Liver (tissue), 9 donors: Measurements from ENCODE around the gene DARS1. TPM values are rescaled to one million over a fixed set of nuclear protein-coding genes. Genes with fewer than 3 reads are reported as not detected.

Experiments used
- DNase-seq: peaks from one replicate; pipeline ENCODE4 v3.0.0-alpha.2; 2017; ENCODE audit warnings: low spot score
- H3K27ac ChIP-seq, 2 donors: one replicate each; pipeline ENCODE4 v1.7.0; 2013; ENCODE audit warnings: inconsistent platforms in 2 of 2, low read length in 2 of 2, control low read depth in 1 of 2, low read depth in 1 of 2, mild to moderate bottlenecking in 1 of 2
- H3K27me3 ChIP-seq, 4 donors: one replicate each; pipeline versions ENCODE4 v1.6.1 to v1.7.0; 2013; ENCODE audit warnings: low read length in 3 of 4, inconsistent platforms in 1 of 4, mild to moderate bottlenecking in 1 of 4, moderate library complexity in 1 of 4; ENCODE audit not compliant: control insufficient read depth in 4 of 4, insufficient read depth in 4 of 4
- H3K36me3 ChIP-seq, 4 donors: one replicate each; pipeline versions ENCODE4 v1.6.1 to v1.7.0; 2013; ENCODE audit warnings: low read length in 3 of 4, mild to moderate bottlenecking in 3 of 4, low read depth in 1 of 4, moderate library complexity in 1 of 4; ENCODE audit not compliant: control insufficient read depth in 4 of 4, insufficient read depth in 3 of 4
- H3K4me1 ChIP-seq, 4 donors: one replicate each; pipeline versions ENCODE4 v1.6.1 to v1.7.0; 2013; ENCODE audit warnings: low read length in 3 of 4, mild to moderate bottlenecking in 3 of 4, moderate library complexity in 1 of 4; ENCODE audit not compliant: control insufficient read depth in 4 of 4, insufficient read depth in 4 of 4
- H3K4me3 ChIP-seq, 3 donors: one replicate each; pipeline versions ENCODE4 v1.6.1 to v1.7.0; 2013; ENCODE audit warnings: low read length in 3 of 3, control low read depth in 1 of 3, low read depth in 1 of 3, mild to moderate bottlenecking in 1 of 3
- H3K9ac ChIP-seq, 2 donors: one replicate each; pipeline ENCODE4 v1.7.0; 2013; ENCODE audit warnings: low read length in 2 of 2, mild to moderate bottlenecking in 2 of 2, moderate library complexity in 2 of 2, control low read depth in 1 of 2, low read depth in 1 of 2
- H3K9me3 ChIP-seq, 4 donors: one replicate each; pipeline versions ENCODE4 v1.6.1 to v1.7.0; 2013; ENCODE audit warnings: low read length in 3 of 4; ENCODE audit not compliant: control insufficient read depth in 4 of 4
- EGR1 ChIP-seq, 2 donors: IDR thresholded peaks; 2 replicates each; pipeline ENCODE4 v1.6.1; 2016 to 2018; ENCODE audit warnings: antibody characterized with exemption in 2 of 2, low read depth in 2 of 2
- FOXA1 ChIP-seq: IDR thresholded peaks from 2 replicates; pipeline ENCODE4 v1.6.1; 2016; ENCODE audit warnings: antibody characterized with exemption
- FOXA2 ChIP-seq: IDR thresholded peaks from 2 replicates; pipeline ENCODE4 v1.6.1; 2016; ENCODE audit warnings: antibody characterized with exemption
- GABPA ChIP-seq, 2 donors: IDR thresholded peaks in 1 of 2; conservative IDR thresholded peaks in 1 of 2; 2 replicates each; pipeline ENCODE4 v1.6.1; 2016; ENCODE audit warnings: antibody characterized with exemption in 2 of 2, mild to moderate bottlenecking in 1 of 2, moderate library complexity in 1 of 2
- HNF4A ChIP-seq, 2 donors: conservative IDR thresholded peaks; 2 replicates each; pipeline ENCODE4 v1.6.1; 2016; ENCODE audit warnings: antibody characterized with exemption in 2 of 2, mild to moderate bottlenecking in 2 of 2
- JUND ChIP-seq, 2 donors: IDR thresholded peaks; 2 replicates each; pipeline ENCODE4 v1.6.1; 2016; ENCODE audit warnings: antibody characterized with exemption in 2 of 2
- NR2F2 ChIP-seq: IDR thresholded peaks from 2 replicates; pipeline ENCODE4 v1.6.1; 2016; ENCODE audit warnings: antibody characterized with exemption
- RAD21 ChIP-seq, 2 donors: IDR thresholded peaks; 2 replicates each; pipeline ENCODE4 v1.6.1; 2016; ENCODE audit warnings: antibody characterized with exemption in 2 of 2, mild to moderate bottlenecking in 2 of 2
- RXRA ChIP-seq, 2 donors: IDR thresholded peaks; 2 replicates each; pipeline ENCODE4 v1.6.1; 2017 to 2018; ENCODE audit warnings: antibody characterized with exemption in 2 of 2, mild to moderate bottlenecking in 1 of 2
- SP1 ChIP-seq: IDR thresholded peaks from 2 replicates; pipeline ENCODE4 v1.6.1; 2018; ENCODE audit warnings: antibody characterized with exemption, mild to moderate bottlenecking
- TAF1 ChIP-seq: conservative IDR thresholded peaks from 2 replicates; pipeline ENCODE4 v1.6.1; 2016; ENCODE audit warnings: antibody characterized with exemption, mild to moderate bottlenecking
- YY1 ChIP-seq: IDR thresholded peaks from 2 replicates; pipeline ENCODE4 v1.6.1; 2016; ENCODE audit warnings: antibody characterized with exemption, mild to moderate bottlenecking
- WGBS: extraction: QIAGEN DNeasy Blood & Tissue Kit; methylation state at CpG from one replicate; pipeline ENCODE4 v1.1.7; 2013; 5-methylcytosine and 5-hydroxymethylcytosine counted together
- polyA plus RNA-seq, 2 donors: library from polyadenylated mRNA; stranded (reverse) in 1 of 2; unstranded in 1 of 2; fragments of 200-250 nt in 1 of 2; fragments of >200 nt in 1 of 2; fragmentation: Nextera tagmentation in 1 of 2; extraction: Ambion mirVana in 1 of 2; gene quantifications; one replicate each; pipeline versions ENCODE4 v1.2.1 to v1.2.3, GENCODE V29; 2013 to 2015
- total RNA-seq, 2 donors: library from RNA; depleted of rRNA; stranded (reverse); fragments of >200 nt; gene quantifications; one replicate each; pipeline ENCODE4 v1.2.3, GENCODE V29; 2014
- TF ChIP-seq, protein P1 (sequence below): IDR thresholded peaks from 2 replicates; pipeline ENCODE4 v1.6.1; 2016; ENCODE audit warnings: antibody characterized with exemption
- TF ChIP-seq, protein P2 (sequence below): IDR thresholded peaks from 2 replicates; pipeline ENCODE4 v1.6.1; 2016; ENCODE audit warnings: antibody characterized with exemption
- TF ChIP-seq, protein P3 (sequence below): IDR thresholded peaks from 2 replicates; pipeline ENCODE4 v1.6.1; 2016; ENCODE audit warnings: antibody characterized with exemption
- TF ChIP-seq, protein P4 (sequence below): fragments of 150-350 bp; IDR thresholded peaks from 2 replicates; pipeline ENCODE4 v1.5.1; 2017; ENCODE audit warnings: improper control_type of control experiment, low read depth, low read length; ENCODE audit not compliant: missing input control
- donor health status: healthy.
- donor health status: healthy.
- donor health status: healthy.
- donor health status: healthy.
- donor health status: healthy.

Gene DARS1
- total and polyA plus RNA-seq, 4 donors: 25.0 to 44.1 (median 32.6) TPM

DNA sequence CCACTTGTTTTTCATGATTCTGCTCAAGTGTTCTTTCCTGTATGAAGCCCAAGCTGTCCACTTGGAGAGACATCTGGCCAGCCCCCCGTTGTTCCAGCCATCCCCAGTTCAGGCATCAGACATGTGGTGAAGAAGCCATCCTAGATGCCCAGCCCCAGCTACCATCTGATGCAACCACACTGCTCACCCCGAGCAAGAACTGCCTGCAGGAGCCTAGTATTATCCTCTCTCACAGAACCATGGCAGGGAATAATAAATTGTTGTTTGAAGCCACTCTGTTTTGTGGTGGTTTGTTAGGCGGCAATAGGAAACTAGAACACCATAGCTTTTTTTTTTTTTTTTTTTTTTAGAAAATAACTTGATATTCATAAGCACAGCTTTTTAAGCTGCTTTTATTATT, 19.5 kb upstream of the DARS1 start (continued):
- TF ChIP-seq, protein P1, sequence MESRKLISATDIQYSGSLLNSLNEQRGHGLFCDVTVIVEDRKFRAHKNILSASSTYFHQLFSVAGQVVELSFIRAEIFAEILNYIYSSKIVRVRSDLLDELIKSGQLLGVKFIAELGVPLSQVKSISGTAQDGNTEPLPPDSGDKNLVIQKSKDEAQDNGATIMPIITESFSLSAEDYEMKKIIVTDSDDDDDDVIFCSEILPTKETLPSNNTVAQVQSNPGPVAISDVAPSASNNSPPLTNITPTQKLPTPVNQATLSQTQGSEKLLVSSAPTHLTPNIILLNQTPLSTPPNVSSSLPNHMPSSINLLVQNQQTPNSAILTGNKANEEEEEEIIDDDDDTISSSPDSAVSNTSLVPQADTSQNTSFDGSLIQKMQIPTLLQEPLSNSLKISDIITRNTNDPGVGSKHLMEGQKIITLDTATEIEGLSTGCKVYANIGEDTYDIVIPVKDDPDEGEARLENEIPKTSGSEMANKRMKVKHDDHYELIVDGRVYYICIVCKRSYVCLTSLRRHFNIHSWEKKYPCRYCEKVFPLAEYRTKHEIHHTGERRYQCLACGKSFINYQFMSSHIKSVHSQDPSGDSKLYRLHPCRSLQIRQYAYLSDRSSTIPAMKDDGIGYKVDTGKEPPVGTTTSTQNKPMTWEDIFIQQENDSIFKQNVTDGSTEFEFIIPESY: no peak
- TF ChIP-seq JUND (IDR thresholded peaks at IDR 0.05) (no peak), TAF1 (no peak), RXRA (IDR thresholded peaks at IDR 0.05) (no peak), FOXA1 (no peak), GABPA (IDR thresholded peaks at IDR 0.05 in 1 of 2, conservative IDR thresholded peaks at IDR 0.05 in 1 of 2) (no peak), EGR1 (IDR thresholded peaks at IDR 0.05; ENCODE audit: low read depth in 2 of 2) (no peak), SP1 (no peak), HNF4A (conservative IDR thresholded peaks at IDR 0.05) (no peak)
- TF ChIP-seq, protein P2, sequence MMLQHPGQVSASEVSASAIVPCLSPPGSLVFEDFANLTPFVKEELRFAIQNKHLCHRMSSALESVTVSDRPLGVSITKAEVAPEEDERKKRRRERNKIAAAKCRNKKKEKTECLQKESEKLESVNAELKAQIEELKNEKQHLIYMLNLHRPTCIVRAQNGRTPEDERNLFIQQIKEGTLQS: no peak
- TF ChIP-seq, protein P3, sequence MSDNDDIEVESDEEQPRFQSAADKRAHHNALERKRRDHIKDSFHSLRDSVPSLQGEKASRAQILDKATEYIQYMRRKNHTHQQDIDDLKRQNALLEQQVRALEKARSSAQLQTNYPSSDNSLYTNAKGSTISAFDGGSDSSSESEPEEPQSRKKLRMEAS: no peak

DNA sequence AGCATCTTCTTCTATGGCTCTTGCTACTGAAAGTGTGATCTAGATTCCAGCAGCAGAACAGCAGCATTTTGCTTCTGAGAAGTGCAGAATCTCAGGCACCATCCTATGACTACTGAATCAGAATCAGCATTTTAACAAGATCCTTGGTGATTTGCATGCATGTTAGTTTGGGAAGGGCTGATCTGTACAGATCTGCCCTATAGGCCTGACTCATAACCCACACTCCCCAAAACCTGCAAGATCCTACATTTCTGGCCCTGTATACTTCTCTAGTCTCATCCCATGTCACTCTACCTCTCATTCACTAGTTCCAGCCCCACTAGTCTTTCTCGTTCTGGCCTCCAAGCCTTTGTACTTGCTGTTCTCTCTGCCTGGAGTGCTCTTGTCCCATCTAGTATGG, 15.7 kb upstream of the DARS1 start:
- no peaks in the 10 kb centered on the region for H3K9me3 ChIP-seq
- H3K4me1 ChIP-seq: no peaks in the 10 kb centered on the region
- no peak for DNase-seq
- no peaks in the 10 kb centered on the region for H3K36me3 ChIP-seq
- TF ChIP-seq FOXA2 (no peak), NR2F2 (no peak), FOXA1 (no peak), YY1 (no peak), TAF1 (no peak), GABPA (IDR thresholded peaks at IDR 0.05 in 1 of 2, conservative IDR thresholded peaks at IDR 0.05 in 1 of 2) (no peak), RAD21 (IDR thresholded peaks at IDR 0.05) (no peak)
- TF ChIP-seq, protein P3: no peak
- TF ChIP-seq, protein P1: no peak
- TF ChIP-seq, protein P4, sequence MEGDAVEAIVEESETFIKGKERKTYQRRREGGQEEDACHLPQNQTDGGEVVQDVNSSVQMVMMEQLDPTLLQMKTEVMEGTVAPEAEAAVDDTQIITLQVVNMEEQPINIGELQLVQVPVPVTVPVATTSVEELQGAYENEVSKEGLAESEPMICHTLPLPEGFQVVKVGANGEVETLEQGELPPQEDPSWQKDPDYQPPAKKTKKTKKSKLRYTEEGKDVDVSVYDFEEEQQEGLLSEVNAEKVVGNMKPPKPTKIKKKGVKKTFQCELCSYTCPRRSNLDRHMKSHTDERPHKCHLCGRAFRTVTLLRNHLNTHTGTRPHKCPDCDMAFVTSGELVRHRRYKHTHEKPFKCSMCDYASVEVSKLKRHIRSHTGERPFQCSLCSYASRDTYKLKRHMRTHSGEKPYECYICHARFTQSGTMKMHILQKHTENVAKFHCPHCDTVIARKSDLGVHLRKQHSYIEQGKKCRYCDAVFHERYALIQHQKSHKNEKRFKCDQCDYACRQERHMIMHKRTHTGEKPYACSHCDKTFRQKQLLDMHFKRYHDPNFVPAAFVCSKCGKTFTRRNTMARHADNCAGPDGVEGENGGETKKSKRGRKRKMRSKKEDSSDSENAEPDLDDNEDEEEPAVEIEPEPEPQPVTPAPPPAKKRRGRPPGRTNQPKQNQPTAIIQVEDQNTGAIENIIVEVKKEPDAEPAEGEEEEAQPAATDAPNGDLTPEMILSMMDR: no peak
- H3K9ac ChIP-seq: no peak overlapping the region
- 95% methylated on average over 1 of the region's 1 CpG for WGBS
- H3K27me3 ChIP-seq: no peaks in the 10 kb centered on the region
- H3K4me3 ChIP-seq: no peak overlapping the region
- no peak overlapping the region for H3K27ac ChIP-seq
